GM21717 (cell line): ENCODE data around the gene FIZ1.
A peak's percentile ranks its signal among the peaks of the same experiment; 100 is the strongest.

ENCODE experiments used
- ATAC-seq: cut with Tn5 transposase; IDR thresholded peaks from one replicate; pipeline ENCODE4 v1.9.1; 2021; ENCODE audit warnings: mild to moderate bottlenecking, moderate library complexity; ENCODE audit not compliant: unreplicated experiment

FIZ1 gene

DNA sequence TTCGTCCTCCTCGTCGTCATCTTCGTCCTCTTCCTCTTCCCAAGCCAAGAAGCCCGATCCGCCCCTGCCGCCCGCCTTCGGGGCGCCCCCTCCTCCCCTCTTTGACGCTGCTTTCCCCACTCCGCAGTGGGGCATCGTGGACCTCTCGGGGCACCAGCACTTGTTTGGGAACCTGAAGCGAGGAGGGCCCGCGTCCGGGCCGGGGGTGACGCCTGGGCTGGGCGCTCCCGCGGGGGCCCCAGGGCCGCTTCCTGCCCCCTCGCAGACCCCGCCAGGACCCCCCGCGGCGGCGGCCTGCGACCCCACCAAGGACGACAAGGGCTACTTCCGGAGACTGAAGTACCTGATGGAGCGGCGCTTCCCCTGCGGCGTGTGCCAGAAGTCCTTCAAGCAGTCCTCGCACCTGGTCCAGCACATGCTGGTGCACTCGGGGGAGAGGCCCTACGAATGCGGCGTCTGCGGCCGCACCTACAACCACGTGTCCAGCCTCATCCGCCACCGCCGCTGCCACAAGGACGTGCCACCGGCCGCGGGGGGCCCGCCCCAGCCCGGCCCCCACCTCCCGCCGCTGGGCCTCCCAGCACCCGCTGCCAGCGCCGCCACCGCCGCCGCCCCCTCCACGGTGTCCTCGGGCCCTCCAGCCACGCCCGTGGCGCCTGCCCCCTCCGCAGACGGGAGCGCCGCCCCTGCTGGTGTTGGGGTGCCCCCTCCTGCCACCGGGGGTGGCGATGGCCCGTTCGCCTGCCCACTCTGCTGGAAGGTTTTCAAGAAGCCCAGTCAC is 14.8 kb upstream of the FIZ1 start:
- ATAC-seq, result no peak

DNA sequence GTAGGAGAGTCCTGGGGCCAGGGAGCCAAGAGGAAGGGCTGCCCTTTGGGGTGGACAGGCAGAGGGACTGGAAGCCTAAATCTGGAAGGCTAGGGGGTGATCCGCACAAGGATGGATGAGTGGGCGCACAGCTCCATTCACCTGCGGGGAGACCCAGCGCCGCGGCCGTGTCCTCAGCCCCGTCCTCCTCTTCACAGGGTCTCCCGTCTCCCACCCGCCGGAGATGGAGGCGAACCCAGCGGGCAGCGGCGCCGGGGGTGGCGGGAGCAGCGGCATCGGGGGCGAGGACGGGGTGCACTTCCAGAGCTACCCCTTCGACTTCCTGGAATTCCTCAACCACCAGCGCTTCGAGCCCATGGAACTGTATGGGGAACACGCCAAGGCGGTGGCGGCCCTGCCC is 14.1 kb upstream of the FIZ1 start:
- ATAC-seq, result no peak

DNA sequence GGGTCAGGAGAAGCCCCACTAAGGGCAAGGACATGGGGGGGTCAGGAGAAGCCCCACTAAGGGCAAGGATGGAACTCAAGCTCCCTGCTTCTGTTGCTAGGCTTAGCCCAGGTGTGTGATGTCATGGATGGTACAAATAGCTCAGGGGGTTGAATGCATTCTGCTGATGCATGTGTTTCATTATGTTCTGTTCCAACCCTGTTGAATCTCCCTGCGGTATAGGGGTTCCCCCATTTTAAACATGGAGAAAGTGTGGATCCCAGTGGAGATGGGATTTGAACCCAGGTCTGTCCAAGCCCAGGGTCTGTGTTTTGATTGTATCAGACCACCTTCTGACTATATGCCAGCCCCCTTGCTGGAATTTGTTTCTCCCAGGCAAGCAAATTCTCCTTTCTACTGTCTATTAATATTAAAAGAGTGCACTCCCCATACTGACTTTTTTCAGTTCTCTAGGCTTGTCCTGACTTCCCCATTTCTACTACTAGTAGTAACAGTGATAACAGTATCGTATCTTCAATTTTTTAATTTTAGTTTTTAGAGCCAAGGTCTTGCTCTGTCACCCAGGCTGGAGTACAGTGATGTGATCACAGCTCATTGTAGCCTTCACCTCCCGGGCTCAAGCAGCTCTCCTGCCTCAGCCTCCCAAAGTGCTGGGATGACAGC is 12.8 kb upstream of the FIZ1 start:
- no peak for ATAC-seq

DNA sequence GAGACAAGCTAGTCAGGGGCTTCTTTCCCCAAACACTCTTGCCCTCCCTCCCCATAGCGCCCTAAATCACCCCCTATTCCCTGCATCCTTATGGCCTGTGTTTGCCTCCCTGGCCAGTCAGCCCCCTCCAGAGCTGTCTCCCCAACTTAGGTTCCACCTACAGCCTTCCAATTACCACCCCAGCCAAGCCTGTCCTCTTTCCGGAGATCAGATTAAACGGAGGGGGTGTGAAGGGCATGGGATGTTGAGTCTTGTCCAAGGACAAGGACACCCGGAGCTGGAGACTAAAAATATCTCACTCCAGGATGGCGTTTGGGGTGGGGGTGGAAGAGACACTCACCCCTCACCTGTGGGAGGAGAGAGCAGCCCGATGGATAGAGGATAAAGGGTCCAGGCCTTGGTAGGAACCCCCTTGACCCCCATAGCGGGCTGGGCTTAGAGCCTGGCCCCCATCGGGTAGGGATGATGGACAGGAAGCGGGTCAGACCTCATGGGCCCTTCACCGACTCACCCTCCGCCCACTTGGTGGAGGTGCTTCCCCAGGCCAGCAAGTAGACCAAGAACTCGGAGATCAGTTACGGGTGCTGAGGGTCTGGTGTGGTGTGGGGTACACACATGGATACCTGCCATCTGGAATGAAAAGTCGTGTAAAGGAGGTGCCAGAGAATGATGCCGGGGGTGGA is 12.1 kb upstream of the FIZ1 start:
- ATAC-seq, result no peak

DNA sequence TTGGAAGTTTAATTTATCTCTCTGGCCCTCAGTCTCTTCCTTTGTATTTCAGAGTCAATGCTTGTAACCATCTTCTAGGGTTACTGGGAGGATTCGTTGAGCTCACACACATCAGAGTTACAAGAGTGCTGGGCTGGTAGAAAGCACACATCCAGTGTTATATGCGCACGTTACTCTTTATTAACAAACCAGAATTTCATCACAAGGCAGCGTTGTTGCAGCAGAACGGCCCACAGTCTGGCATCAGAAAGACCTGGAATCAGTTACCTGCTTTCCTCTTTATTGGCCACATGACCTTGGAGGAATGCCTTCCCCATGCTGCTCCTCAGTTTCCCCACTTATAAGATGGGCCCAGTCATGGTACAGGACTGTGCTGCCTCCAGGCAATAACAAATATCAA is 10.0 kb upstream of the FIZ1 start:
- no peak for ATAC-seq

DNA sequence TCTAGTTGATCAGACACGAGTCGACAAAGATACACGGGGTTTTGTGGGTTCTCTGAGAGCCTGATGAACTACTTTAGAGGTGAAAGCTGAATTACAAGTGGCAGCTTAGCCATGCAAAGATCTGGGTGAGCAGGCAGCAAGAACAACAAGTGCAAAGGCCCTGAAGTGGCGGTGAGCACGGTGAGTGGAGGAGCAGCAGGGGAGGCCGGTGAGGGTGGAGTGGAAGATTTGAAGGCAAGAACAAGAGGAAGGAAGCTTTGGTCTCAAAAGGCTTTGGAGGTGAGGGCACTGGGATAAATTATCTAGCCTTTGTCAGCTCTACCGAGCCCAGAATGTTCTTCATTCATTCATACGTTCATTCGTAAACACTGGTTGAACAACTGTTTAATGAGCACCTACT is 7.5 kb upstream of the FIZ1 start:
- ATAC-seq, result no peak

DNA sequence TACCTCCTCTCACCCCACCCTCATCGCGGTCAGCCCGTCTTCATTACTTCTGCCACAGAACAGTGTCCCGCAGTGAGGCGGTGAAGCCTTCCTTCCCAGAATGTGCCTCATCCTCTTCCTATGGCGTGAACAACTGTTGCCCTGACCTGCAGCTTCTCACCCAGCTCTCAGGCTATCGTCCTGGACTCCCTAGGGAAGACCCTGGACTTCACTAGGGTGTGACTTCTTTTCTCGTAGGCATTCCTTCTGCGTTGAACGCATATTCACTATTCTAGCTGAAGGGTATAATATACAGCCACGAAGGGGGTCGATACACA is 7.1 kb upstream of the FIZ1 start:
- ATAC-seq, result no peak

DNA sequence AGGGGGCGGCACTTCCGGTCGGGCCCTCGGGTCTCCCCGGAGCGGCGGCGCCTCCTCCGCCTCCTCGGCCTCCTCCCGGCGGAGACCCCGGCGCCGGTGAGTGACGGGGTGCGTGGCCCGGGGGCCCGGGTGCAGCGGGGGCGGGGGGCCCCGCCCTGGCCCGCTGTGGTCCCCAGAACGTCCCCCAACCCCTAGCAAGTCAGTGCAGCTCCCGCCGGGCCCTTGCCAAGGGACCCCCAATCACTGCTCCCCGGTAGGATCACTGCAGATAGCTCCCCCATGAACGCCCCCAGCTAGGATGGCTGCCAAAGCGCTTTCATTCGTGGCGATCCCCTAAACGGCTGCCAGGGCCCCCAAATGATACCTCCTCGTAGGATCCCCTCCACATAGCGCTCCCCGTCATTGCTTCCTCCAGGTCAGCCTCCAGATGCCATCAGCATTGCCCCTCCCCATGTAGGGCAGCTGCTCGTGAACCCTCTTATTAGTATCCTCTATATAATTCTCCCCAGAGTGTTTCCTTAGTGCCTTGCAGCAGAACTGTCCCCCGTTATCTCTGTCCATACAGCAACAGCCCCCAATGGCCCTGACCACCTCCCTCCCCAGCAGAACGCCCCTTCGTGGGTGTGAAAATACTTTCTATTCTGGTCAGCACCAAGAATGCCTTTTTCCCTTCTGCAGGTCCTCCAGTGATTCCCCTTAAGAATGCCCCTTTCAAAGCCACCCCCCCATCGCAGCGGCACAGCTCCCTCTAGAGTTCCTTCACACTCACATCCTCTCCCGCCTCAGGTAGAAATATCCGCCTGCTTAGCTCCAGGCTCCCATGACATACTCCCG is 6.5 kb upstream of the FIZ1 start, which contains the start of gene ZNF865:
Gene ZNF865, plus strand, starts transcription at position 11 of the 834 bp plus-strand sequence. CDS start 7,972 bp downstream, outside the sequence.
- ATAC-seq, result peak; percentile 26

DNA sequence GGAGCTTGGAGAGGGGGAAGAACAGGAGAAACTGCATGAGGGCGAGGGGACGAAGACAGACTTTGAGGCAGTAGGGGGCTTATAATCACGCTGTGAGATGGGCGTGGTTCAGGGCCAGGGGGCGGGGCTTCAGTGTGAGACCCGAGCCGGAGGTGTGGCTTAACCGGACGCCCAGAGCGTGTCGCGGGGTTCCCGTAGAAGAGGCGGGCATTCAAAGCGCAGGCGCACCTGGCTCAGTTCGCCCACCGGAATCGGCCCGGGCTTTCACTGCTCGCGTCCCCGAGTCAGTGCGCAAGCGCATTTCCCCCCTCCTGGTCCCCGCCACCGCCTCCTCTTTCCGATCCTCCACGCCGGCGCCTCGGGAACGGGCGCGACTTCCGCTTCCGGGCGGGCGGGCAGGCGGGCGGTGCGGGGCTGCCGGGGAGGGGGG is 5.9 kb upstream of the FIZ1 start:
- peak; percentile 53 for ATAC-seq

DNA sequence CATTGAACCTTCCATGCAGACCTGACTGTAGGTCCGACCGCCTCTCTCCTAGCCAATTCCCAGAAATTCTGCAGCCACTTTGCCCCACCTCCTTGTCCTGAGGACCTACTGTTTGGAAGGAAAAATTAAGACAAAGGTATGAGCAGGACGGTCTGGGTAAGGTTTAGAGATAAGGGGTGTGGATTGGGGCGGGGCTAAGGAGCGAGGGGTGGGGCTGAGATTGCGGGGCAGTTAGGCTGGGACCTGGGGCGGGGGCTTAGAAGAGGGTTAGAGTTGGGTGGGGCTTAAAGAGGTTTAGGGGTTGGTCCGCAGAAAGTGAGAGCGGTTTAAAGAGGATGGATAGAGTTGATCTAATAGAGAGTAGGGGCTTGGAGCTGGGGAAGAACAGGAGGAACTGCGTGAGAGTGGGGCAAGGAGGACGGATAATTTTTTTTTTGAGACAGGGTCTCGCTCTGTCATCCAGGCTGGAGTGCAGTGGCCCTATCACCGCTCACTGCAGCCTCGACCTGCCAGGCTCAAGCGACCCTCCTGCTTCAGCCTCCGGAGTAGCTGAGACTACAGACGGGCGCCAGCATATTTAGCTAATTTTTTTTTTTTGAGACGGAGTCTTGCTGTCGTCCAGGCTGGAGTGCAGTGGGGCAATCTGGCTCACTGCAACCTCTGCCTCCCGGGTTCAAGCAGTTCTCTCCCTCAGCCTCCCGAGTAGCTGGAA is 4.4 kb upstream of the FIZ1 start:
- no peak for ATAC-seq

DNA sequence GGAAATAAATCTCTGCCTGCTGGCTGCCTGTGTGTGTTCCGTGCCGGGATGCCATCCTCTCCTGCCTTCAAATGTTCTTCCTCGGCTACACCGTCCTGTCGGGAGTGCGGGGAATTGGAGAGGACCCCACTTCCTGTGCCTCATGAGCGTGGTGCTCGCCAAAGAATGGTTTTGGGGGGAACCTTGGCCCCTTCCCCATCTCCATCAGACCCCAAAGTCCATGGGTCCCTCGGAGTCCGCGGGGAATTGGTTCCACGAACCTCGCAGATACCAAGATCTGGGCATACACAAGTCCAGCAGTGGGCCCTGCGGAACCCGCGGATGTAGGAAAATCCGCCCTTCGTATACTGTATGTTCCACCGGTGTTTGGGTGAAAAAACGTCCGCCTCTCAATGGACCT is 3.8 kb upstream of the FIZ1 start:
- no peak for ATAC-seq

DNA sequence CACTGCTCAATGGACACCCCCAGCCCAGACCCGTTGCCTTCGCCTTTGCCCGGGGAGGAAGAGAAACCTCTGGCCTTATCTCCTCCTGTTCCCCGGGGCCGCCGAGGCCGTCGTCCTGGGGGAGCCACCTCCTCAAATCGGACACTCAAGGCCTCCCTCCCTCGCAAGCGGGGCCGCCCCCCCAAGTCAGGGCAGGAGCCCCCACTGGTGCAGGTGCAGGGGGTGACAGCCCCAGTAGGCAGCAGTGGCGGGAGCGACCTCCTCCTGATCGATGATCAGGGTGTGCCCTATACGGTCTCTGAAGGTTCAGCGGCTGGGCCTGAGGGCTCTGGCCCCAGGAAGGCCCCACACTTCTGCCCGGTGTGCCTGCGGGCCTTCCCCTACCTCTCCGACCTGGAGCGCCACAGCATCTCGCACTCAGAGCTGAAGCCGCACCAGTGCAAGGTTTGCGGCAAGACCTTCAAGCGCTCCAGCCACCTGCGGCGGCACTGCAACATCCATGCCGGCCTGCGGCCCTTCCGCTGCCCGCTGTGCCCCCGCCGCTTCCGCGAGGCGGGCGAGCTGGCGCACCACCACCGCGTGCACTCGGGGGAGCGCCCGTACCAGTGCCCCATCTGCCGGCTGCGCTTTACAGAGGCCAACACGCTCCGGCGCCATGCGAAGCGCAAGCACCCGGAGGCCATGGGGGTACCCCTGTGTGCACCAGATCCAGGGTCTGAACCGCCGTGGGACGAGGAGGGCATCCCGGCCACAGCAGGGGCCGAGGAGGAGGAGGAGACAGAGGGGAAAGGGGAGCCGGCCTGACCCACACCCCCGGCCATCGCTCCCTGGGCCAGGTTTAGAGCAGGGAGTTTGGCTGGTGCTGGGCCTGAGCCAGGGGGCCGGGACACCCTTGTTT is 3.0 kb upstream of the FIZ1 start:
- no peak for ATAC-seq

DNA sequence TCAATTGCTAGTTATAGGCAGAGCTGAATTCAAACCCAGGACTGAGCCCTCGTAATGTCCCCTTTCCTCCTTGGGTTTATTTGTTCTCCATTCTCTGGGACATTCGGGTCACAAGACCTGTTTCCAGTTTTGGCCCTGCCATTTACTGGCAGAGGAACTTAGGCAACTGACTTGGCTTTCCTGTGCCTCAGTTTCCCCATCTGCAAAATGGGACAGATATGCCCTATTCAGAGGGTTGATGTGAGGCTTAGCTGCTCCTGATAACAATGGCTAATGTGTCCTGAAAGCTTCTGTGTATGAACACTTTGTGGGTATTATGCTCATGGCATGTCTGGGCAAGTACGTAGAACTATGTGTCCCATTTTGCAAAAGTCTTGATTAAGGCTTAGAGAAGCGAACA is 1.8 kb upstream of the FIZ1 start:
- no peak for ATAC-seq

DNA sequence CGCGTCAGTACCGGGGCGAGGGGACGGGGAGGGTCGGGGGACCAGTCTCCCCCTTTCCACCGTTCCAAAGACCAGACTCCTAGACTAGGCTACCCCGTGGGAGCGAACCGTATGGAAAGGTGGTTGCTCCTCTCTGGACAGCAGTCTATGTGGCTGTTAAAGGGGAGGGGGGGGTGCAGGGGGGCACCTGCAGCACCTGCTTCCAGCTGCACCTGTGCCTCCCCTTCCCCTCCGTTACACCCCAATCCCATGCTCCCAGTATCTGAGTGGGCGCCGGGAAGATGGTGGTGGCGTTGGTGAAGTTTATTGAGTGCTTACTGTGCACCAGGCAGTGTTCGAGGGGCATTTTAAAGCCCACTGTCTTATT is 1.3 kb upstream of the FIZ1 start:
- no peak for ATAC-seq

DNA sequence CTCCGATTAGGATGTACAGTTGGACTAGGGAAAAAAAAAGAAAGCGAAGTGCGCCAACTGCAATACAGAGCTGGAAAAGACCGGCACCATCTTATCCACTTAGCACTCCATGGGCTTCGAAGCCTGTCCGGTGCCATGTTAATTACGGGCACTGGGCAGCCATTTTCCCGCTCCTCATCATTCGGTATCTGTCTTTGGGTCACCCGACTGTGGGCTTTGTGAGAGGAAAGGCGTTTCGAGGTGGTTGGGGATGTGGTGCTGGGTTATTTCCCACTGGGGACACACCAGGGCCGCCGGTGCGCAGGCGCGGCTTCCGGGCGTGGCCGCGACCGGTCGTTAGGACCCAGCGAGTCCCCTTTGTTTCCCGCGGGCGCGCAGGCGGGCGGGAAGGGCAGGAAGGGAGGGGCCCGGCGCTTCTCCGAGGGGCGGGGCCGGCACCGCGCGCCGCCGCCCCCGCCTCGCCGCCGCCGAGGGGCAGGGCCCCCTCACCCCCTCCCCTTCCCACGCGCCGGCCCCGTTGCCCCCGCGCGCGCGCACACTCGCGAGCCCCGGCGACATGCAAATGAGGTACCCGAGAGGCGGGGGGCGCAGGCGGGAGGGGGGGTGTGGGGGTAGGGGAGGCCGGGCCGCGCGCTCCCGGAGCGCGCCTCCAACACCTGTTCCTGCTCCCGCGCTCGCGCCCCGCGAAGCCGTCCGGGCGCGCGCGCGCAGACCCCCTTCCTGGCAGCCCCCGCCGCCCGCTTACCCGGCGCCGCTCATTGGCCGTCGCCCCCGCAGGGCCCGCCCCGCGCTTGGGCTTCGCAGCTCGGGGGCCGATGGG is 735 bp upstream of the FIZ1 start, which contains the start of gene ZNF524:
Gene ZNF524, plus strand, starts transcription at position 447 of the 820 bp plus-strand sequence. CDS start 1,825 bp downstream, outside the sequence.
- peak; percentile 31 for ATAC-seq

DNA sequence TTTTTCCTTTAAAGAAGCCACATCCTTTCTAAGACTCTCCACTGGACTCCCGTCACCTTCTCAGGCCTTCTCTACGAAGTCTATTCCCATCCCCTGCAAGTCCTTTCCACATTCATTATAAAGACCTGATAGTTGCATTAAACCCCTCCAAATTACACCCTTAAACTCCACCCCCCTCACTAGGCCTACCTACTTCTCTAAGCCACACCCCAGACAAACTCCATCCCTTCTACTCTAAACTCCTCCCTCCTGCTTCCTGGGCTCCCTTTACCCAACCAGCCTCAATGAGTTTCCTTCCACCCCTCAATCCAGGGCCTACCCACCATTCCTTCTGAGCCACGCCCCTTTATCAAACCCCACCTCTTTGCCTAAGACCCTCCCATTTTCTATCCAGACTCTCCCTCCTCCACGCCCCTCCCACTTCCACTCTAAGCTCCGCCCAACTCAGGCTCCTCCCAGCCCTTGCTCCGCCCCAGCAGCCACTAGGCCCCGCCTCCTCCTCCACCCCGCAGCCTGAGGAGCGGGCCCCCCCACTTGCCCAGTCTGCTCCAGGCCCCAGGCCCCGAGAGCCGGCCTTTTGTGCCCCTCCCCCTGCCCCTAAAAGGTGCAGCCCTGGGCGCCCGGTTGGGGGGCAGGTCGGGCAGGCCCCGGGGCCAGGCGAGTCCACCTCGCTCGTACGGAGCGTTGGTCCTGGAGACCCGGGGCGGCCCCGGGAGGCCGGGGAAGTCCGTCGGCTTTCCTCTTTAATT is 424 bp downstream of the FIZ1 start:
- ATAC-seq, result peak; percentile 40

DNA sequence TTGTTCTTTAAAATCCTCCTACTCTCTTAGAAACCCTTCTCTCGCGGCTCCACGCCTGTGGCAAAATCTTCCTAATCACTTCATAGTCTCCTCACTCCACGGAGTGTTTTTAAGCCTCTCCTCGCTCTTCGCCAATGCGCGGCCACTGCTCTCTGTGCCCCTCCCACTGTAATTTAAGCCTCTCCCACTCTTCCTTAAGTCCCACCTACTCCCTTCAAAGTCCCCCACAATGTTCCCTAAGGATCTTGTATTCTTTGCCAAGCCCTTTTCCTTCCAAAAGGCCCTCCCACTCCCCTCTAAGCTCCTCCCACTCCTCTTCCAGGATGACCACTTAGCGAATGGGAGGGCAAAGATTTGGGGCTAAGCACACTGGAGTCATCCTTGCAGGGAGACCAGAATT is 1.3 kb downstream of the FIZ1 start:
- ATAC-seq, result no peak

DNA sequence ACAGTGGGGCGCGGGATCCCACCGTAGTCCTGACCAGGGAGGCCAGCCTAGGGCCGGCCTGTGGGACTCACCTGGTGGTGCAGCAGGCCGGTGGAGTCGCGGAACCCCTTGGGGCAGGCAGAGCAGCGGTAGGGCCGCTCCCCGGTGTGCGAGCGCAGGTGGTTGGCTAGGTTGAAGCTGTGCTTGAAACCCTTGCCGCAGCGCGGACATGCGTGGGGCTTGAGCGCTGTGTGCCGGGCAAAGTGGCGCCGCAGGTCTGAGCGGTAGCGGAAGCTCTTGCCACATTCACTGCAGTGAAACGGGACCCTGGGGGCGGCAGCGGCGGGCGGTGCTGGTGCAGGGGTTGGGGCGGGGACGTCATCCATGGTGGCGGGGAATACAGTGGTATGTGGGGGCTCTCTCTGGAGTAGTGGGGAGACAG is 1.8 kb downstream of the FIZ1 start:
- ATAC-seq, result no peak
